ENCODE measurements around the gene SPNS2. TPM values are rescaled to one million over a fixed set of nuclear protein-coding genes. Genes with fewer than 3 reads are reported as not detected.
A peak's percentile ranks its signal among the peaks of the same experiment; 100 is the strongest.

SPNS2 gene, protein sequence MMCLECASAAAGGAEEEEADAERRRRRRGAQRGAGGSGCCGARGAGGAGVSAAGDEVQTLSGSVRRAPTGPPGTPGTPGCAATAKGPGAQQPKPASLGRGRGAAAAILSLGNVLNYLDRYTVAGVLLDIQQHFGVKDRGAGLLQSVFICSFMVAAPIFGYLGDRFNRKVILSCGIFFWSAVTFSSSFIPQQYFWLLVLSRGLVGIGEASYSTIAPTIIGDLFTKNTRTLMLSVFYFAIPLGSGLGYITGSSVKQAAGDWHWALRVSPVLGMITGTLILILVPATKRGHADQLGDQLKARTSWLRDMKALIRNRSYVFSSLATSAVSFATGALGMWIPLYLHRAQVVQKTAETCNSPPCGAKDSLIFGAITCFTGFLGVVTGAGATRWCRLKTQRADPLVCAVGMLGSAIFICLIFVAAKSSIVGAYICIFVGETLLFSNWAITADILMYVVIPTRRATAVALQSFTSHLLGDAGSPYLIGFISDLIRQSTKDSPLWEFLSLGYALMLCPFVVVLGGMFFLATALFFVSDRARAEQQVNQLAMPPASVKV
- total RNA-seq: 10 to 100 TPM; 12.4 to 81.0 (median 31.9) TPM

GRCh38 chr17:4498461-4499397 is at the start of gene SPNS2:
SPNS2 (plus strand) TSS chr17:4498881; CDS start chr17:4499048, 167 bp downstream.
- DNase-seq: peak; percentile 56 to 85 (median 82)
- H3K4me1 ChIP-seq: peaks cover 0 to 29% (median 19%) of the 10 kb centered on the region in 4 donors
- no peaks in the 10 kb centered on the region for H3K9me3 ChIP-seq
- H3K36me3 ChIP-seq: no peaks in the 10 kb centered on the region
- no peak for TF ChIP-seq POLR2A (IDR thresholded peaks at IDR 0.05)
- TF ChIP-seq, protein P1, sequence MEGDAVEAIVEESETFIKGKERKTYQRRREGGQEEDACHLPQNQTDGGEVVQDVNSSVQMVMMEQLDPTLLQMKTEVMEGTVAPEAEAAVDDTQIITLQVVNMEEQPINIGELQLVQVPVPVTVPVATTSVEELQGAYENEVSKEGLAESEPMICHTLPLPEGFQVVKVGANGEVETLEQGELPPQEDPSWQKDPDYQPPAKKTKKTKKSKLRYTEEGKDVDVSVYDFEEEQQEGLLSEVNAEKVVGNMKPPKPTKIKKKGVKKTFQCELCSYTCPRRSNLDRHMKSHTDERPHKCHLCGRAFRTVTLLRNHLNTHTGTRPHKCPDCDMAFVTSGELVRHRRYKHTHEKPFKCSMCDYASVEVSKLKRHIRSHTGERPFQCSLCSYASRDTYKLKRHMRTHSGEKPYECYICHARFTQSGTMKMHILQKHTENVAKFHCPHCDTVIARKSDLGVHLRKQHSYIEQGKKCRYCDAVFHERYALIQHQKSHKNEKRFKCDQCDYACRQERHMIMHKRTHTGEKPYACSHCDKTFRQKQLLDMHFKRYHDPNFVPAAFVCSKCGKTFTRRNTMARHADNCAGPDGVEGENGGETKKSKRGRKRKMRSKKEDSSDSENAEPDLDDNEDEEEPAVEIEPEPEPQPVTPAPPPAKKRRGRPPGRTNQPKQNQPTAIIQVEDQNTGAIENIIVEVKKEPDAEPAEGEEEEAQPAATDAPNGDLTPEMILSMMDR (IDR thresholded peaks at IDR 0.05): no peak
- peak within 1 kb of the TSS; percentile 15 to 82 (median 40) for H3K27ac ChIP-seq
- peak within 1 kb of the TSS; percentile 37 to 73 (median 56) for H3K4me3 ChIP-seq
- H3K27me3 ChIP-seq: no peaks in the 10 kb centered on the region

DNA sequence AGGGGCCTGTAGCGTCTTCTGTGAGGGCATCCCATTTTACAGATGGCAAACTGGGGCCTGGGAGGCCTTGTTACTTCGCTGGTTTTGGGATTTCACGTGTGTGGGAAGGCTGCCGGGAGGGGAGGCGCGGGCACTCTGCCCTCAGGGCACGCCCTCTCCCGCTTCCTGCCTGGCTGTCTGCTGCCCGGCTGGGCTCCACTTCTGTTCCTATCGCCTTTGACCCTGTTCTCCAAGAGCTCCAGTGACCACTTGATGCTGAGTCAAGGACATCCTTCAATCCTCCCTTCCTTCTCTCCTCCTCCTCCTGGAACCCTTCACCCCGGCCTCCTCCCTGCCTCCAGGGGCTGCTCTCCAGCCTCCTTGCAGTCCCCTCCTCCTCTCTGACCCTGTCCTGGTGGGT is 48.9 kb upstream of the SPNS2 start:
- DNase-seq: no peak
- Histone ChIP-seq H3K27ac (no peak overlapping the region), H3K27me3 (no peaks in the 10 kb centered on the region), H3K36me3 (no peaks in the 10 kb centered on the region), H3K4me1 (peaks cover 0 to 18% (median 0%) of the 10 kb centered on the region in 4 donors), H3K4me3 (no peak overlapping the region), H3K9me3 (no peaks in the 10 kb centered on the region)
- no peak for TF ChIP-seq POLR2A (IDR thresholded peaks at IDR 0.05)
- TF ChIP-seq, protein P1 (IDR thresholded peaks at IDR 0.05): no peak

GRCh38 chr17:4450710-4451316 is 47.9 kb upstream of the SPNS2 start:
- Histone ChIP-seq H3K4me3 (no peak overlapping the region), H3K4me1 (peaks cover 0 to 18% (median 0%) of the 10 kb centered on the region in 4 donors), H3K27ac (no peak overlapping the region), H3K9me3 (no peaks in the 10 kb centered on the region), H3K36me3 (no peaks in the 10 kb centered on the region), H3K27me3 (no peaks in the 10 kb centered on the region)
- TF ChIP-seq POLR2A (IDR thresholded peaks at IDR 0.05): no peak
- TF ChIP-seq, protein P1 (IDR thresholded peaks at IDR 0.05): no peak
- no peak for DNase-seq

DNA sequence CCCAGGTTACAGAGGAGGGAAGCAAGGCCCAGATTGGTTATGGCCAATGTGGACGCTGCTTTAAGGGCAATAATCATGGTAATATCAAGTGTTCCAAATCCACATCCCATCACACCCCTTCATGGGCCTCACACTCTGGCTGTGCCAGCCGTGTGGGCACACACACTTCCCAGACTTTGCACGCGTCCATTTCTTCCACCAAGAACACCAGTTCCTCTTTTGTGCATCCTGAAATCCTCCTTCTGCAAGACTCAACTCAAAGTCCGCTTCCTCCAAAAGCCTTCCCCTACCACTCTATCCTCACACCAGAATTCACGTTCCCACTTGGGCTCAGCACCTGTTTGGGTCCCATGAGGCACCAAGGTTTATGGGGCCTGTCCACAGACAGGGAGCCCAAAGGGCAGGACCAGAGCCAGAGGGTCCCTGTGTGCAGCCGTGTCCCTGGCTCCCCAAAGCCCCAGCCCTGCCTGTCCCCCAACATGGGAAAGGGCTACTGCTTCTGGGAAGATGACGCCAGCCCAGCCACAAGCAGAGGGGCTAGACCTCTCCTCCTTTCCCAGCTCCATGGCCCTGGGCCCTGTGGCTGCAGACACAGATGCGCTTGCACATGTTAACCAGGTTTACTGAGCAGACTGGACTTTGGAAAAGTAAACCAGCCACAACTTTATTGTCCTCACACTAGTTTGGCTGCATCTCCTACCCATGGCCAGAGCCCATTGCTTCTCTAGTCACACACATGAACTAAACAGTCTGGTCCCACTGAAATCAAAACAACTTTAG is 44.7 kb upstream of the SPNS2 start:
- Histone ChIP-seq H3K36me3 (no peaks in the 10 kb centered on the region), H3K4me1 (peaks cover 0 to 18% (median 0%) of the 10 kb centered on the region in 4 donors), H3K27ac (no peak overlapping the region), H3K9me3 (no peaks in the 10 kb centered on the region), H3K4me3 (no peak overlapping the region), H3K27me3 (no peaks in the 10 kb centered on the region)
- TF ChIP-seq, protein P1 (IDR thresholded peaks at IDR 0.05): no peak
- TF ChIP-seq POLR2A (IDR thresholded peaks at IDR 0.05): no peak
- no peak for DNase-seq

Data from Peyer's patch (tissue), 4 donors.